HL-60/S4 treated with phorbol 12-myristate 13-acetate at 8.2 ng/mL for 4 days and 3 days (cell line): ENCODE data around the gene CHMP4A.

Experiments
- in situ Hi-C: fragments of 300-500 bp; cut with MboI; formaldehyde crosslinking; loops from 2 replicates; pipeline ENCODE4 v1.15.0; 2022; ENCODE audit warnings: low sequenced_read_pairs

CHMP4A gene

DNA sequence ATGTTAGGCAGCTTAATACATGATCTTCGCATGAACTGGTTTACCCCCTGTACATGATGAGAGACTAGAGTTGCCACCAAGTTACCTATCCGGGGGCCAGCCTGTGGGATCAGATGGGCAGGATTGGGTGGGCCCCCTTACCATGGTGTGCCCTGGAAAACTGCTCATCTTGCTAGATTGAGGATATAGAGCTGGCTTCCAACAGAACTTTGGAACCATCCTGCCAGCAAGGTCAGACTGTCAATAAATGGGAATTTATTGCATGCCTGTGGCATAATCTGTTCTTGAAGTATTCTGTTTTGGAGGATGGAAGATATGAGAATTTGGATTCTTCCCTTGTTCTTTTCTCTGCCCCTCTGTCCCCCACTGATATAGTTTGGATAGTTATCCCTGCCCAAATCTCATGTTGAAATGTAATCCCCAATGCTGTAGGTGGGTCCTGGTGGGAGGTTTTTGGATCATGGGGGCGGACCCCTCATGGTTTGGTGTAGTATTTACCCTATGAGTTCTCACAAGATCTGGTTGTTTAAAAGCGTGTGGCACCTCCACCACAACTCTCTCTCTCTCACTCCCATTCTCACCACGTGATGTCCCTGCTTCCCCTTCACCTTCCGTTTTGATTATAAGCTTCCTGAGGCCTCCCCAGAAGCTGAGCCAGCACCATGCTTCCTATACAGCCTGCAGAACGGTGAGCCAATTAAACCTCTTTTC is 14.3 kb downstream of the CHMP4A start:
- in situ Hi-C loops: no loop called here

DNA sequence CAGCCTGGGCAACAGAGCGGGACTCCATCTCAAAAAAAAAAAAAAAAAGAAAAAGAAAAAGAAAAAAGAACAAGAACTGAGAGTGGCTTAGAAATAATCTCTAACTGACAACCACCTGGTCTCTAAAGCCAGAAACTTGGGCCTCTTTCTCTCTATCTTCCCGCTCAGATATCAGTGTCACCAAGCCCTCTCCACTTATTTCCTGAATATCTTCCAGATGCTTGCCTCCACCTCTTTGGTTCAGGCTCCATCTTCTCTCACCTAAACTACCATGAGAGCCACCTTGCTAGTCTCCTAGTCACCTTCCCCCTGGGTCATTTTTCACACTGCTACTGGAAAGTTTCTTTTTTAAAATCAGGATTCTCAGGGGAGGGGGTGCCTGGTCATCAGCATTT is 16.2 kb downstream of the CHMP4A start:
- in situ Hi-C loops: no loop called here

DNA sequence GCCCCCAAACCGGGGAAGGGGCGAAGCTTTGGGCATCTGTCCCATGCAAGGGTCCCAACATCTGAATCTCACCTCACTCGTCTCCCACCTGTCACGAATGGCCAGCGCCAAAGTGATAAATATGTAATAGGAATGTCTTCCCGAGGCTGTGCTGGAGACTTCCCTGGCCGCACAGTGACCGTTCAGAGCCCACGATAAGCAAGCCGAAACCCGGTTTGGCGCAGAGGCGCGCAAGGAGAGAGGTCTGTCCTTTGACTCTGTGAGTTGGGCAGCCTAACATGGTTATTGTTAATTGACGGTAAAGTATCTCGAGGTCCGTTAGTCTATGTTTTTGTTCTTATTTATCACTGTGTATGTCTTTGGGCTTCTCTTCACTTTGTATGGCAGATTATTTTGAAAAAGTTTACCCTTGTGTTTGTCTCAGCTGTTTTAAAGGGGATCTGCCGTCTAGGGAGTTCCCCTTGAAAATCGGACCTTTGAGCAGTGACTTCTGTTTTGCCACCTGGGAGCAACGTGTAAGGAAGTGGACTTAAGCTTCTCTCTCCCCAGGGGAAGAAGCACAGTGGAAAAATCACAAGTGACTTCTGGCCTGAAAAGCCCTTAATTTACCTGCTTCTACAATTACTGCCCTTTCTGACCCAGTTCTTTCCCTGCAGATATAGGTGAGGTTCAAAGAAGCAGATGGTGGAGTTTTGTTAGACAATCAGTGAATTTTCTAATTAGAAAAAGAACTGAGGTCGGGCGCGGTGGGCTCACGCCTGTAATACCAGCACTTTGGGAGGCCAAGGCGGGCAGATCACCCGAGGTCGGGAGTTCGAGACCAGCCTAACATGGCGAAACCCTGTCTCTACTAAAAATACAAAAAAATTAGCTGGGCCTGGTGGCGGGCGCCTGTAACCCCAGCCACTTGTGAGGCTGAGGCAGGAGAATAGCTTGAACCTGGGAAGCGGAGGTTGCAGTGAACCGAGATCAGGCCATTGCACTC is 16.9 kb downstream of the CHMP4A start:
- in situ Hi-C loops: no loop called here

DNA sequence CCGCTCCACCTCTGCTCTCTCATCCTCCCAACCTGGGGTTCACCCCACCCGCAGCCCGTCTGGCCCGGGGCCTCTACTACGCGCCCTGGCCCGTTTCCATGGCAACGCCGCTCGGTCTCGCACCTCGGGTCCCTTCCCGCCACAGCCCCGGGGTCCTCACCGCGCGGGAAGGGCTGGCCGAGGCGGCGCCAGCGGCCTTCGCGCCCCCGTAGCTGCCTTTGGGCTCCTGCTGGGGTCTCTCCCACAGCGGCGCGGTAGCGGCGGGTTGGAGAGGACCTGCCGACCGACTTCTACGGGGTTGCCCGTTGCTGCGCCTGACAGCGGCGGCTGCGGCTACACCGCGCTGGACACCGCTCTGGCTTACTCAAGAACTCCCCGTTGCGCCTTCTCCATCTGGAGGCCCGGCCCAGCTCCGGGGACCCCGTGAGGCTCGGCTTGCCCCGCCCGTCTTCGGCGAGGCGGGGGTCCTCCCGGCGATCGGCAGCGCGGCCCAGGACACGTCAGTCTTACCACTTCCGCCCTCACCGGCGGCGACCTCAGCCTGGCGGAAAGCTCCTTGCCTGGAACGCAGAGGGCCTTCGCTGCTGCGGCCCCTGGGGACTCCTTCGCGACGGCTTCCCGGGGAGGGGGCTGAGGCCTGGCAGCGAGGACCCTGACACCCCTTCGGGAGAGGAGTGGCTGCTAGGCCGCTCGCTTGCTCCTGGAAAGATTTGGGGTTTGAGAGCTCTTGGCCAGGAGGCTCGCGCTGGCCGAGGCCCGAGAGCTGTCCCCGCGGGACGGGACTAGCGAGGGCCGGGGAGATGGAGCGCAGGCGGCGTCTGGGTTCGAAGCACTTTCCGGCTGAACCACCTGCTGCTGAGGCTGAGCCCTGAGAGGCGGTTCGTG is 17.9 kb downstream of the CHMP4A start, which contains the start of gene TM9SF1:
Gene TM9SF1, minus strand, starts transcription at position 256 of the 885 bp plus-strand sequence. CDS start 422 bp downstream, outside the sequence.
- in situ Hi-C loops: no loop called here

DNA sequence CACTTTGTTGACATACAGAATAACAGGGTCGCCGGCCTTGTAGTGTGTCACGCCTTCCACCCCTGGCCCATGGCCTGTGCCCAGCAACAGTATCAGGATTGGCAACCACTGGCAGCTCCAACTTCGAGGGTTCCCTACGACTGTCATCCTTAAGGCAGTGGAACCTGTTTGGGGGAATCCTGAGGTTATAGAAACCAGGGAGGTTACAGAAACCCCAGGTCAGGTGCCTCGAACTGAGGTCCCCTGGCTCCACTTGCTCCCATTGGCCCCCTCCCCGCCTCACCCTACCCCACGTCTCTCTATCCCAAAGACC is 18.5 kb downstream of the CHMP4A start:
- in situ Hi-C loops: no loop called here

DNA sequence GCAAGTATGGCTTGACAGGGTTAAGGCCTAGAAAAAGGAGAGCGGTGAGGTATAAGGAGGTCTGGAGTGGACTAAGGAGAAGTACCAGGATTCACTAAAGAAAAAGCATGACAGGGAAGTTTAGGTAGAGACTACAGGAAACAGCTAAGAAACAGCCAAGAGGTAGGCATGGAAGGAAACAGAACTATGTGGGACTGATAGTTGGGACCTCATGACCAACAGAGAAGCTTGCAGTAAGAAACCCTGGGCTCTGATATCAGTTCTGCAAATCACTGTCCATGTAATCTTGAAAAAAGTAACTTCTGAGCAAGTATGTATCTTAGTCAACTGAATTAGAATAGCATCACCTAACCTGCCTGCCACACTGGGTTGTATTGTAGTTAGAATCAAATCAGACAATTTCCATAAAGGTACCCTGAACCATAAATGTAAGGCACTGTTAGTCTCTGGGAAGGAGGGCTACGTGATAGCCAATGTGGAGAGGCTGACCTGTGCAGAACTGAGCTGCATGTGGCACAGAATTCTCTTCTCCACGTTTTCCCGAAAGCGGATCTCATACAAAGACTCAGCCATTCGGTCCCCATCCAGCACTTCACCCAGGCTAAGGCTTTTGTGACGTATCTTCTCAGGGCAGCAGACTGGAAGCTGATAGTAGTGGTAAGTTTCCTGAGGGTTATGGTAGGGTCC is 19.0 kb downstream of the CHMP4A start:
- in situ Hi-C loops: no loop called here

DNA sequence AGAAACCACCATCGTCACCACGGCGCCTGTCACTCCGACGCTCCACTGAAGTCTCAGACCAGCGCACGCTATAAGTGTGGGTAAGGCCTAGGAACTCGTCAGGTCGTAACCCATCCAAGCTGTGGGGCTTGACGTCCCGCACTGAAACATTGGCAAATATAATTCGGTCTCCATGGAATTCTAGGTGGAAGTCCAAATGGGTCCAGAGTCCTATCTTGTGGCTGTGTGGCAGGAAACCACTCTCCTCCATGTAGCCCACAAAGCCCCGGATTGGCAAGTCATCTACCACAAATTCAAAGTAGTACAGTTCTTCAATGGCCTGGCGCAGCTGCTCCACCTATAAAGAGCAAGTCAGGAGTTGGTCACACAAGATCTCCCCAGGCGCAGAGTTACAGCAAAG is 20.4 kb downstream of the CHMP4A start:
- in situ Hi-C loops: no loop called here

DNA sequence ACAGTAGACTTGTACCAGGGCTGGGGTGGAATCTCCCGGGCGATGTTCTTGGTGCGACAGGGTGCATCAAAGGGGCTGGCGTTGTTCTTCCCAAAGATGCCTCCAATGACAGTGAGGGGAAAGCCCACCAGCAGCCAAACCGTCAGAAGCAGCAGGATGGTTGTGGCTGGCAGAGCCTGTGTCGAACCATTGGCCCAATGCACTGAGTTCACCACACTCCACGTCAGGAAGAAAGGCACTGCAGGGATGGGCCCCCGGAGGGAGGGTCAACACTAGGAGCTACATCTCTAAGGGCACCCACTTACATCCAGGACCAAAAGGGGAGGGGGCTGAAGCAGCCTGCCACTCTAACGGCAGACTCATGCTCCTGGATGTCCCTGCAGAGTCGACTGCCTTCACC is 22.9 kb downstream of the CHMP4A start:
- in situ Hi-C loops: no loop called here

DNA sequence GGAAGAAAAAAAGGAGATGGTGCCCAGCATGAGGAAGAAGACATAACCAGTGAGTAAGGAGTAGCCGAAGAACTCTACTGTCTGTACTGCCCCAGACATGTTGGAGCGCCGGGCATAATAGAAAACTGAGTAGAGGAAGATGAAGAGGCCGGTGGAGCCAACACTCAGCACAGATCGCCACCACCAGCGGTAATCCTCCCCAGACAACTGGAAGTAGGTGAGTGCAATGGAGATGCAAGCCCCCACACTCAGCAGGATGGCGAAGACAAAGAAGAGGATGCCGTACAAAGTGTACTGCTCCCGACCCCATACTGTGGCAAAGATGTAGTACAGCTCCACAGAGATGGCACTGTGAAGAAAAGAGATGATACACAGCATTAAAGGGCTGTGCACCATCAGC is 23.8 kb downstream of the CHMP4A start:
- in situ Hi-C loops: no loop called here

DNA sequence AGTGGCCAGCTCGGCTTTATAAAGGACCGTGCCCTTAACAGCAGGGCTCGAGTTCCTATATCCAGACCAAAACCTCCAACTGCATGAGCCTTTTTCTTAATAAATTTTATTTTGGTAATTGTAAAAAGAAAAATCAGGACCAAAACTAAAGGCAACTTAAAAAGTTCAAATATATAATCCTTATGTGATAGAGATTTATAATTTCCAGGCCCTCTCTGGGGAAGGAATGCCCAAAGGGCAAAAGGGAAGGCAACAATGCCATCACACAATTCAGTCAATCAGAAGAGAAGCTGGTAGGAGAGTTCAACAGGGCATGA is 24.3 kb downstream of the CHMP4A start:
- in situ Hi-C loops: no loop called here

DNA sequence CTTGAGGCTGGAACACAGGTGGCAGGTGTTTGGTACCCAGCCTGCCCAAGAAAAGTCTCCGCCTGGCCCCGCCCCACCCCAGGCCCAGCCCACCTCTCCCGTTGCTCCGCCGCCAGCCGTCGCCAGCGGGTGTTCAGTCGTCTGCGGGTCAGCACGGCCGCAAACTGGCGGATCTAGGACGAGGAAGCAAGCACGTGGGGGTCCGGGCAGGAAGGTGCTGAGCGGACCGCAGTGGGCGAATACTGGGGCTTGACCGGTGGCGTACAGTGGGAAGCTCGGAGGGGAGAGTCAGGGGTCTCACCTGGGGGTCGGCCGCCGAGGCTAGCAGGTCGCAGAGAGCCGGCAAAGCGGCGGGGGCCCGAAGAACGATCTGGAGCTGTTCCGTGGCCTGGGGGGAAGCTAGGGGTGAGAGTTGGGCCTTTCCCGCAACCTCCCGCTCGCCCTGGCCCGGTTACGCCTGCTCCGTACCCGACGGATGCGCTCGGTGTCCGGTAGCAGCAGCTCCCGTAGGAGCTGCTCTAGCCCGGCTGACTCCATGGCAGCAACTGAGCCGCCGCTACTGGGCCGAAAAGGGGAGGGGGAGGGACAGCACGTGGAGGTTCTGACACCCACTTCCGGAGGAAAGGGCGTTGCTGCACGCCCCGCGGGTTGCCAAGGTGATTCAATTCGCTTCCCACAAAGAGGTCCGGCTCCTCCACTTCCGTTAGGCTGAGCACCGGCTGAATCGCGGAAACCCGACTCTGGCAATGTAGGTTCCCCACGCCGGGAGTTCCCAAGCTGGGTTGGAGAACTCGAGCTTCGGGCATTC is 24.8 kb downstream of the CHMP4A start, which contains the start of gene IPO4:
Gene IPO4, minus strand, starts transcription at position 566 of the 808 bp plus-strand sequence. Its CDS starts 29 bp downstream, at position 537.
- in situ Hi-C loops: no loop called here

DNA sequence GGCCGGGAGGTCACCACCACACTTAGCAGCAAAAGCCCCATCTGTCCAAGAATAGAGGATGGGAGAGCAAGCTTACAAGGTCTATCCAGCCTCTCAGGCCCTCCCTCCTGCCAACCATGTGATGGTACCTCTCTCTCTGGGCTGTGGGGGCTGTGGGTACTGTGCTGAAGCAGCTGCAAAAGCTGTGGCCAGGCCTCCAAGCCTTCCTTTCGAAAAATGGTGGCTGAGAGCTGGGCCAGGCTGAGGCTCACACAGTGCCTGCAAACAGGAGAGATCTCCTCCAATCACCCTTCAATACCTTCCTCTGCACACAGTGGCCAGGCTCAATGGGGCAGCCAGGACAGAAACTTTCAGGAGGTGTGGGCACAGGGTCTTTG is 25.8 kb downstream of the CHMP4A start:
- in situ Hi-C loops: no loop called here

DNA sequence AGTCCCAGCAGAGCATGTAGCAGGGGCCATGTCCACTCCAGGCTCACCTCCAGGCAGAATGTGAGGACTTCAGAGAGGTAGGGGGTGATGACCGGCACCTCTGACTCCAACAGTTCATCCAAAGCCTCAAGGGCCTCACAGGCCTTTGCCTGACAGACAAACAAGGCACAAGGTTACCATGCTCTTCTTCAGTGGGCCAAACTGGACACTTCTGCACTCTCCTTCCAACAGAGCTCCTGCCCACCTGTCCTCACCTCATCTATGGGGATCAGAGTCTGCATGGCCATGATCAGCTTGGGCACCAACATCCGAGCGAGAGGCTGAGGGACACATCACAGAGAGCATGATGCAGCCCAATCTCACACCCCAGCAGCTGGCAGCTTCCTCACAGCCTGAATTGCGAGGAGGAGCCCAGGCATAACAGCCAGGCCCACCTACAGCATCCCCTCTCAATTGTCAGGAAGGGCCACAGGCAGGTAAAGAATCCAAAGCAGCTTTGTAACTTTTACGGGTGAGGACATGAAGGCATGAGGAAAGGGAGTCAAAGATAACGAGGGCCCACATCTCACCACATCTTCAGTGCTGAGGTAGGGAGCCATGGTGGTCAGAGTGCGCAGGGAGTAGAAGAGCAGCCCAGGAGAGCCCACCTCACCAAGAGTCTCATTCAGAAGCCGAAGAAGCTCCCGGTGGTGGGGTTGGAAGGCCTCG is 26.3 kb downstream of the CHMP4A start:
- in situ Hi-C loops: no loop called here

DNA sequence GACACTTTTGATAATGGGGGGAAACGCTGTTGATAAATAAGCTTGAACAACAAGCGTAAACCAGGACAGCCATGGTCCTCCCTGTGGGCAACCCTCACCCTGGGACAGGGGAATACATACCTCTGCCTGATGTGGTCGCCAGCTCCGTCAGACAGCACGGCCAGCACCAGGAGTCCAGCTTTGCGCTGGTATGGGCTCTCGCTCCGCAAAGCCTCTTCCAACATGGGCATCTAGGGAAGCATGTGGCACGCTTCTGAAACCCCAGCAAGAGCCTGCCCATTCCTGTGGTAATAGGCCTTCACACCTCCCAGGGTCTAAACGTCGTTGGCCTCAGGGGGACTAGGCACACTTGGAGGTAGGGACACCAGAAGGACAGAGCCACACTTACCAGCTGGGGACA is 27.5 kb downstream of the CHMP4A start:
- in situ Hi-C loops: no loop called here

DNA sequence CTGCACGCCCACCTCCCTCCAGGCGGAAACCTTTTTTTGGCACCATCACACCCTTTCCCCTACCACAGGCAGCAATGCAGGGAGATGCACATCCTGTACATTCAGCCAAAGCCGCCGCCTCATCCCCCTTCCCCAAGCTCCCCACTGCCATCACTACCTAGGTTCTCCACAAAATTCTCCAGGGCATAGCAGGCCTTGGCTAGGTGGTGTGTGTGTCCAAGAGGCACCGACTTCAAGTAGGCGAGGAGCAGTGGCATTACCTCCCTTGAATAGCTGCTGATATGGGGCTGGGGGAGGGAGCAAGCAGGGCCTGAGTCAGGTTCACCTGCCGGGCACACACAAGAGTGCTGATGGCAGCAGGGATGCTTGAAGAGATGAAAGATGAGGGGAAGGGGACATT is 28.3 kb downstream of the CHMP4A start:
- in situ Hi-C loops: no loop called here

DNA sequence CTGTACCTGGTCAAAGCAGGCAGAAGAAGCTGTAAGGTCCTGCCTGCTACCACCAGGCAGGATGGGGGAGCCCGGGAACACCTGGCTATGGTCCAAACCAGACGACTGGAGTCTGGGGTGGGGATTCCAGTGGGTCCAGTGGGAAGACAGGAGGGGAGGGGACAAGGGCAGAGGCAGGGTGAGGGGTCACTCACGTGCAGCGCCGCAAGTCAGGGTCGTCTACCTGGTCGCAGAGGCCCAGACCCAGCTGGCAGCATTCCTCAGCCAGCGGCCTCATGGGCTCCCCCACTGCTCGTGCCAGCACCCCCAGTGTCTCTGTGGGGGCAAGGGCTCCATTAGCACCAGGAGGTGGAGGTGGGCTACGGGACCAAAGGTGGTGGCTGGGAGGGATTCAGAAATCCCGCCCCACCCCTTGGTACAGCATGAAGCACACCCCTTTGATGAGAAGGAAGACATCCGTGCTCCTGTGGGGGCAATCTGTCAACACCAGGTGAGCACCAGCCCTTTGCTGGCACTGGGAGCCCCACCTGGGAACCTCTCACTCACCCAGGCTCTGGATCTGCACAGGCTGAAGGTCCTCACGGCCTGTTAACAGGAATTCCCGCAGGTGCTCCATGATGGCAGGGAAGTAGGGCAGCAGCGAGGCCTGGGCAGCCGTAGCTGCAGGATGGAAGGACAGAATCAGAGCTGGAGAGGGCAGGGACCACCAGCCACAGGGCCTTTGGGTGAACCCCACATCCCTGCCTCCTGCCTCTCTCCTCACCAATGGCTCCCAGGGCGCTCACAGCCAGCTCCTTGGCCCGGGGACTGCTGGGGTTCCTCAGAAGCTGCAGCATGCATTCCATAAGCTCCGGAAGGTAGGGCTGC is 29.0 kb downstream of the CHMP4A start:
- in situ Hi-C loops: no loop called here

DNA sequence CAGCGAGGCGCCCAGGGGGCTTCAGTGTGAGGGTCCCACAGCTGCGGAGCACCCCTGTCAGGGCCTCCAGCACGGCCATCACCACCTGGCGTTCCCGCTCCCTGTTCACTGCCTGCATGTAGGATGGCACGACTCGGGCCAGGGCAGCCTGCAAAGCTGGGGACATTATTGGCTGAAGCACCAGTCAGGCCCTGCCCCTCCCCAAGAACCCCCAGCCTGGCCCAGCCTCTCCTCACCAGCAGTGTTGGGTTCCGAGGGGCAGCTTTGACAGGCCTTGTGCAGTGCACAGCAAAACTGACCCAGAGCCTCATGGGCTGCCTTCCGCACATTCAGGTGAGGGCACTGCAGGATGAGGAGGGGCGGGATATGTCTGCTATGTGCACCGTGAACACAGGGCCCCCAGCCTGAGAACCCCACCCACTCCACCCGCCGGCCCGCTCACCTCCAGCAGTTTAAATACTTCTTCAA is 30.2 kb downstream of the CHMP4A start:
- in situ Hi-C loops: no loop called here
